Dendritic cell treated with granulocyte-macrophage colony-stimulating factor and Interleukin-4, amounts not matched to agents 40 ng/mL and 50 ng/mL, for 4 days (primary cell): ENCODE data around the gene COPB1.

Experiments used
- H3K27ac Mint-ChIP-seq: one replicate; pipeline ENCODE4 v1.8.0; 2022; ENCODE audit warnings: mild to moderate bottlenecking, mixed read lengths
- H3K27me3 Mint-ChIP-seq: one replicate; pipeline ENCODE4 v1.8.0; 2022; ENCODE audit warnings: mild to moderate bottlenecking, mixed read lengths
- H3K36me3 Mint-ChIP-seq: one replicate; pipeline ENCODE4 v1.8.0; 2022; ENCODE audit warnings: low read depth, mixed read lengths
- H3K4me1 Mint-ChIP-seq: one replicate; pipeline ENCODE4 v1.8.0; 2022; ENCODE audit warnings: low read depth, mixed read lengths
- H3K4me3 Mint-ChIP-seq: one replicate; pipeline ENCODE4 v1.8.0; 2022; ENCODE audit warnings: mild to moderate bottlenecking, moderate library complexity, mixed read lengths
- H3K9me3 Mint-ChIP-seq: one replicate; pipeline ENCODE4 v1.8.0; 2022; ENCODE audit warnings: mixed read lengths
- intact Hi-C: fragments of 100-400 bp; cut with micrococcal nuclease; formaldehyde crosslinking; loops from one replicate; pipeline ENCODE4 v1.15.0; 2022

Gene COPB1

GRCh38 chr11:14443638-14444037 lies 56.0 kb downstream of the COPB1 start:
- H3K36me3 Mint-ChIP-seq = no peaks in the 10 kb centered on the region
- intact Hi-C loops = loop anchor here (10.0 kb wide), 1 partner anchor 139 kb away; no protein-coding TSS in a partner anchor
- no peak overlapping the region for H3K4me3 Mint-ChIP-seq
- no peaks in the 10 kb centered on the region for H3K27me3 Mint-ChIP-seq
- no peaks in the 10 kb centered on the region for H3K9me3 Mint-ChIP-seq
- peaks cover 5% of the 10 kb centered on the region for H3K4me1 Mint-ChIP-seq
- H3K27ac Mint-ChIP-seq = no peak overlapping the region

GRCh38 chr11:14435717-14436512 lies 63.7 kb downstream of the COPB1 start:
- no peaks in the 10 kb centered on the region for H3K27me3 Mint-ChIP-seq
- no peaks in the 10 kb centered on the region for H3K9me3 Mint-ChIP-seq
- H3K36me3 Mint-ChIP-seq = no peaks in the 10 kb centered on the region
- intact Hi-C loops = no loop called here
- no peak overlapping the region for H3K4me3 Mint-ChIP-seq
- H3K27ac Mint-ChIP-seq = no peak overlapping the region
- peaks cover 5% of the 10 kb centered on the region for H3K4me1 Mint-ChIP-seq

GRCh38 chr11:14425621-14426020 lies 74.0 kb downstream of the COPB1 start:
- H3K27ac Mint-ChIP-seq = no peak overlapping the region
- no peaks in the 10 kb centered on the region for H3K9me3 Mint-ChIP-seq
- no peaks in the 10 kb centered on the region for H3K36me3 Mint-ChIP-seq
- H3K4me3 Mint-ChIP-seq = no peak overlapping the region
- H3K4me1 Mint-ChIP-seq = no peaks in the 10 kb centered on the region
- intact Hi-C loops = no loop called here
- no peaks in the 10 kb centered on the region for H3K27me3 Mint-ChIP-seq

GRCh38 chr11:14424096-14424495 lies 75.5 kb downstream of the COPB1 start:
- Mint-ChIP-seq H3K4me1 (no peaks in the 10 kb centered on the region), H3K36me3 (no peaks in the 10 kb centered on the region), H3K4me3 (no peak overlapping the region), H3K27ac (no peak overlapping the region), H3K27me3 (no peaks in the 10 kb centered on the region), H3K9me3 (no peaks in the 10 kb centered on the region)
- intact Hi-C loops = no loop called here

GRCh38 chr11:14423633-14424032 lies 76.0 kb downstream of the COPB1 start:
- Mint-ChIP-seq H3K36me3 (no peaks in the 10 kb centered on the region), H3K4me1 (no peaks in the 10 kb centered on the region), H3K9me3 (no peaks in the 10 kb centered on the region), H3K27me3 (no peaks in the 10 kb centered on the region), H3K27ac (no peak overlapping the region), H3K4me3 (no peak overlapping the region)
- intact Hi-C loops = no loop called here

- Mint-ChIP-seq H3K27ac (no peak overlapping the region), H3K4me3 (no peak overlapping the region), H3K27me3 (no peaks in the 10 kb centered on the region), H3K4me1 (no peaks in the 10 kb centered on the region), H3K36me3 (no peaks in the 10 kb centered on the region), H3K9me3 (no peaks in the 10 kb centered on the region)
- intact Hi-C loops = no loop called here
These were observed 76.8 kb downstream of the COPB1 start for GRCh38 chr11:14422814-14423182.

- Mint-ChIP-seq H3K4me1 (no peaks in the 10 kb centered on the region), H3K36me3 (no peaks in the 10 kb centered on the region), H3K27ac (no peak overlapping the region), H3K9me3 (no peaks in the 10 kb centered on the region), H3K4me3 (no peak overlapping the region), H3K27me3 (no peaks in the 10 kb centered on the region)
- intact Hi-C loops = no loop called here
These were observed 77.4 kb downstream of the COPB1 start for GRCh38 chr11:14422052-14422813.

GRCh38 chr11:14420223-14420622 lies 79.4 kb downstream of the COPB1 start:
- intact Hi-C loops = no loop called here
- H3K27me3 Mint-ChIP-seq = no peaks in the 10 kb centered on the region
- no peaks in the 10 kb centered on the region for H3K4me1 Mint-ChIP-seq
- H3K36me3 Mint-ChIP-seq = no peaks in the 10 kb centered on the region
- H3K4me3 Mint-ChIP-seq = no peak overlapping the region
- H3K27ac Mint-ChIP-seq = no peak overlapping the region
- H3K9me3 Mint-ChIP-seq = no peaks in the 10 kb centered on the region

GRCh38 chr11:14418801-14419417 lies 80.7 kb downstream of the COPB1 start:
- Mint-ChIP-seq H3K36me3 (no peaks in the 10 kb centered on the region), H3K27me3 (no peaks in the 10 kb centered on the region), H3K9me3 (no peaks in the 10 kb centered on the region), H3K27ac (no peak overlapping the region), H3K4me1 (no peaks in the 10 kb centered on the region), H3K4me3 (no peak overlapping the region)
- intact Hi-C loops = no loop called here

- Mint-ChIP-seq H3K27me3 (no peaks in the 10 kb centered on the region), H3K27ac (no peak overlapping the region), H3K4me1 (no peaks in the 10 kb centered on the region), H3K4me3 (no peak overlapping the region), H3K9me3 (no peaks in the 10 kb centered on the region), H3K36me3 (no peaks in the 10 kb centered on the region)
- intact Hi-C loops = no loop called here
These were observed 81.8 kb downstream of the COPB1 start for GRCh38 chr11:14417617-14418374.

- no peaks in the 10 kb centered on the region for H3K9me3 Mint-ChIP-seq
- intact Hi-C loops = no loop called here
- no peaks in the 10 kb centered on the region for H3K4me1 Mint-ChIP-seq
- no peaks in the 10 kb centered on the region for H3K27me3 Mint-ChIP-seq
- no peaks in the 10 kb centered on the region for H3K36me3 Mint-ChIP-seq
- H3K27ac Mint-ChIP-seq = no peak overlapping the region
- H3K4me3 Mint-ChIP-seq = no peak overlapping the region
These were observed 82.4 kb downstream of the COPB1 start for GRCh38 chr11:14417186-14417585.

GRCh38 chr11:14414470-14415461 lies 84.8 kb downstream of the COPB1 start:
- Mint-ChIP-seq H3K9me3 (no peaks in the 10 kb centered on the region), H3K36me3 (no peaks in the 10 kb centered on the region), H3K27me3 (no peaks in the 10 kb centered on the region), H3K27ac (no peak overlapping the region), H3K4me3 (no peak overlapping the region), H3K4me1 (no peaks in the 10 kb centered on the region)
- intact Hi-C loops = no loop called here
